SK-N-MC (cell line): ENCODE measurements around the gene DPP10.

Experiments
- DNase-seq: peaks from one replicate; pipeline ENCODE4 v3.0.0-alpha.2; 2011; ENCODE audit warnings: low read depth, low spot score
- H3K27ac ChIP-seq: fragments of 200-600 bp; sonication (generic); 2 replicates; pipeline ENCODE4 v1.5.1; 2016; ENCODE audit warnings: mixed run types
- H3K36me3 ChIP-seq: fragments of 200-600 bp; sonication (generic); 2 replicates; pipeline ENCODE4 v1.6.1; 2017; ENCODE audit warnings: antibody characterized with exemption, low read length, mixed read lengths; ENCODE audit not compliant: insufficient read depth
- H3K4me3 ChIP-seq: fragments of 200-600 bp; sonication (generic); 2 replicates; pipeline ENCODE4 v1.5.1; 2016
- H3K9ac ChIP-seq: fragments of 200-600 bp; sonication (generic); 2 replicates; pipeline ENCODE4 v1.8.0; 2017; ENCODE audit warnings: mixed run types, mixed read lengths; ENCODE audit not compliant: insufficient read length
- H3K9me3 ChIP-seq: fragments of 200-600 bp; sonication (generic); 2 replicates; pipeline ENCODE4 v1.6.1; 2017; ENCODE audit warnings: low read depth, mild to moderate bottlenecking, antibody characterized with exemption, low read length, moderate library complexity, mixed read lengths
- EZH2 ChIP-seq: fragments of 200-600 bp; sonication (generic); IDR thresholded peaks from one replicate; pipeline ENCODE4 v1.6.1; 2017; ENCODE audit warnings: antibody characterized with exemption
- FOXP2 ChIP-seq: optimal IDR thresholded peaks from 2 replicates; pipeline ENCODE3; 2011; ENCODE audit warnings: mild to moderate bottlenecking, moderate library complexity; ENCODE audit not compliant: insufficient read depth; ENCODE audit errors: extremely low read length, control extremely low read depth
- POLR2AphosphoS5 ChIP-seq: IDR thresholded peaks from 2 replicates; pipeline ENCODE4 v1.6.1; 2012; ENCODE audit warnings: mild to moderate bottlenecking, low read depth, low read length, borderline replicate concordance

DPP10 gene

DNA sequence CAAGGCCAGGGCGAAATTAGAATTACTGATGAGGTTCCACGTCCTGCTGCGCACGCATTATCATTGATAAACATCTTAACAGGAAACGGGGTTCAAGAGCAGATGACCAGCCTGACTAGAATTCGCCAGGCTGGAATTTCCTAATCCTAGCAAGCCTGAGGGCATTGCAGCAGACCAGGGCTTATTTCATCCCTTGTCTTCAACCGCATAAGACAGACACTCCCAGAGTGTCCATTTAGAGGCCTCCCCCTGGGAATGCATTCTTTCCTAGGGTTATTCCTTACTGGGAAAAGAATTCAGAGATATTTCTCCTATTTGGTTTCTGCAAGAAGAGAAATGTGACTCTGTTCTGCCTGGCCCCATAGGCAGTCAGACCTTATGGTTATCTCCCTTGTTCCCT is 486.8 kb downstream of the DPP10 start:
- Histone ChIP-seq H3K4me3 (no peak overlapping the region), H3K27ac (no peak overlapping the region), H3K36me3 (no peaks in the 10 kb centered on the region), H3K9ac (no peak overlapping the region), H3K9me3 (no peaks in the 10 kb centered on the region)
- no peak for TF ChIP-seq EZH2
- no peak for TF ChIP-seq POLR2AphosphoS5
- no peak for TF ChIP-seq FOXP2
- DNase-seq: no peak

DNA sequence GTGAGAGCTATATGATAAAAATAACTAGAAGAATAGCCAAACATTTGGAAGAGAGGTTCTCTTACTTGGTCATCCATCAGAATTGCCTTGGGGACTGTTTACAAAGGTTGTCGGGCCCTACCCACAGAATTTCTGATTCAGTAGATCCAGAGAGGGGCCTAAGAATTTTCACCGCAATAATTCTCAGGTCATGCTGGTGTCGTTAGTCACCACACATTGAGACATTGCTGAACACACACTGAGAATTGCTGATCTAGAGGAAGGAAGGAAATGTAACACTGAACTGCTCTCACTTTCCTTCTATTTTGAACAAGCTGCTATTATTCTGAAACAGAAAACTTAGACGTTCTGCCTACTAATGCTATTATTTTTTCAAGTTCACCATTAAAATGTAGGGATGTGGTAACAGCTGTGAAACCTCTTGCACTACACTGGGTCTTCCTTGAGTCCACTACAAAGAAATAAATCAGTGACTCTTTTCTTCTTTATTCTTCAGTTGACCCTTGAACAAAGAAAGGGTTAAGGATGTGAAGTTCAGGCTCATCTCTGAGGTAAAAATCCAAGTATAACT is 491.3 kb downstream of the DPP10 start:
- no peak overlapping the region for H3K27ac ChIP-seq
- no peaks in the 10 kb centered on the region for H3K9me3 ChIP-seq
- no peak overlapping the region for H3K9ac ChIP-seq
- TF ChIP-seq EZH2 (no peak), FOXP2 (no peak), POLR2AphosphoS5 (no peak)
- DNase-seq: no peak
- no peak overlapping the region for H3K4me3 ChIP-seq
- H3K36me3 ChIP-seq: no peaks in the 10 kb centered on the region

DNA sequence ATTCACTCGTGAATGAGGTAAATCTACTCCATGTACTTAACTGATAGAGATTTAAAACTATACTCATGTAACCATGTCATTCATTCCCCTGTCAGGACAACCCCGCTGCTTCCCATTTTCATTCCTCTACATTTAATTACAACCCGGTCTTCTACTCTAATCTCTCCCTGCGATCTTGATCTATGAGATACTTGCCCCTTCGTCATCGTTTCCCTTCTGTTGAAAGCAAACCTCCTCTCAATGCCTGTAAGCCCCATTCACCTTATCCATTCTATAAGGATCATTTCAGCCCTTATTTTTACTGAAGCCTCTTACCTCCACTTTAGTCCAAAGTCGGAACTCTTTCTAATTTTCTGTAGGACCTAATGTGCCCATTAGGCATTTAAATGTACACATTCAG is 492.6 kb downstream of the DPP10 start:
- Histone ChIP-seq H3K9me3 (no peaks in the 10 kb centered on the region), H3K27ac (no peak overlapping the region), H3K4me3 (no peak overlapping the region), H3K9ac (no peak overlapping the region), H3K36me3 (no peaks in the 10 kb centered on the region)
- TF ChIP-seq EZH2 (no peak), FOXP2 (no peak), POLR2AphosphoS5 (no peak)
- no peak for DNase-seq

DNA sequence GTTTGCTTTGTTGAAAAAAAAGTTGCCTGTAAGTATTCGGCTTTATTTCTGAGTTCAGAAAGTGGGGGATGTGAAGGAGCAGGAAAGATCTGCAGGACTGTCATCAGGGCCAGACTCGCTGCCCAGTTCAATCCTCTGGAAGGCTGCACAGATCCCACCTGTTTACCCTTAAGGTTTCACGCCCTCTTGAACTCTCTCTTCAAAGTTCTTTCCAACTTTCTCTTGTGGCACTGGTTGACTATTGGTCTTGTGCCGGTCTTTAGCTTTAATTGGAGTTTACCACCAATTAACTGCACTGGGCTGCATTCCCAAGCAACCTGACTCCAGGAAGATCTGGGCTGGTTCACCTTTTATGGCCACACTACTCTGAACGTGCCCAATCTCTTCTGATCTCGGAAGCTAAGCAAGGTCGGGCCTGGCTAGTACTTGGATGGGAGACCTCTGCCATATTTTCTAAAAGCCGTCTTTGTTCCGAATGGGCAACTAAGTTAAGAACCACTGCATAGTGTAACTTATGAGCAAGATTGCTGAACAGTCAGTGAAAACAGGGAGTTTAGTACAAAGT is 495.0 kb downstream of the DPP10 start:
- no peak for DNase-seq
- Histone ChIP-seq H3K9me3 (no peaks in the 10 kb centered on the region), H3K9ac (no peak overlapping the region), H3K36me3 (no peaks in the 10 kb centered on the region), H3K4me3 (no peak overlapping the region), H3K27ac (no peak overlapping the region)
- TF ChIP-seq EZH2: no peak
- no peak for TF ChIP-seq POLR2AphosphoS5
- TF ChIP-seq FOXP2: no peak

DNA sequence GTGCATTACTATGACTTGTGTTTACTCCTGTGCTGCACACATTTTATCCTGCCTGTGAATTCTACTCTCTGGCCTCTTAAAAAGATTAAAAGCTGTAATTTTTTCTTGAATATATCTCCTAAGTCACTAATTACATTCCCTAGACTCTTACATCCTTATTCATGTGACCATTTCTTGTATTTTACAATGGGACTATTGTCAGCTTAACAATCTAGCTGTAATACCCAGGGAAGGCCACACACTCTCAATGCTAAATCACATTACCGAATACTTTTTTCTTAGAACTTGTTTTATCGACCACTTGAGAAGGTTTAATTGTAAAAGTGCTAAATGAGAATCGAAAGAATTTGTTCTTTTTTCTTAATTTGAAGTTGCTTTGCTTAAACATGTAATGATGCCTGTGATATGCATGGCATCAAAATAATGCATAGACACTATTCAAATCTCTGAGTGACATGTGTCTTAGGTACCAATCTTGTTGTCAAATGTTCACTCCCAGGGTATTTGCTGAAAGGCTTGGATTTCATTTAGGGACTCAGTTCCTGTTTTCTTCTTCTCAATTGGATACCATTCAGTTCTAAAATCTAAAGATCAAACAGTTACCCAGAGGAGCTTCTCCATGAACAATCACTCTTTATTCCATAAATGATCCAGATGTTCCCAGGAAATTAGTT is 498.5 kb downstream of the DPP10 start:
- Histone ChIP-seq H3K9me3 (no peaks in the 10 kb centered on the region), H3K4me3 (no peak overlapping the region), H3K36me3 (no peaks in the 10 kb centered on the region), H3K9ac (no peak overlapping the region), H3K27ac (no peak overlapping the region)
- TF ChIP-seq EZH2: no peak
- TF ChIP-seq FOXP2: no peak
- no peak for TF ChIP-seq POLR2AphosphoS5
- DNase-seq: no peak

DNA sequence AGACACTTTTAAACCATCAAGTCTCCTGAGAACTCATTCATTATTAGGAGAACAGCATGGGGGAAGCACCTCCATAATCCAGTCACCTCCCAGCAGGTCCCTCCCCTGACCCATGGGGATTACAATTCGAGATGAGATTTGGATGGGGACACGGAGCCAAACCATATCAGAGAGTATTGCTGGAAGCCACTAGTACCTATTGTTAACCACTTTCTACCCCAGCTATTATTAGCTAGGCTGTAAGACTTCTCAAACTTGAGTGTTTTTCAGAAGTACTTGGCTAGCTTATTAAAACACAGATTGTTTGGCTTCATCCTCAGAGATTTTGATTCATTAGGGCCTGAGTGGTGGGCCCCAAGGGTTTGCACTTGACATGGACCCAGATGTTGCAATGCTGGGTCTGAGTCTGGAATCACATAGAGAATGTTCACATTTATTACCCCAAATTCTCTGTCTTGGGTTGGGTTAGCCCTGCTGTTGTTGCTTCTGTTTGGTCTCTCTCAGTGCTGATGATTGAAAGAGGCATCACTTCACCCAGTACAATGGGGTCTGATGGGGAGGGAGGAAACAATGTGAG is 506.9 kb downstream of the DPP10 start:
- TF ChIP-seq FOXP2 (no peak), POLR2AphosphoS5 (no peak), EZH2 (no peak)
- H3K9ac ChIP-seq: no peak overlapping the region
- H3K27ac ChIP-seq: no peak overlapping the region
- no peaks in the 10 kb centered on the region for H3K9me3 ChIP-seq
- H3K36me3 ChIP-seq: no peaks in the 10 kb centered on the region
- DNase-seq: no peak
- no peak overlapping the region for H3K4me3 ChIP-seq

DNA sequence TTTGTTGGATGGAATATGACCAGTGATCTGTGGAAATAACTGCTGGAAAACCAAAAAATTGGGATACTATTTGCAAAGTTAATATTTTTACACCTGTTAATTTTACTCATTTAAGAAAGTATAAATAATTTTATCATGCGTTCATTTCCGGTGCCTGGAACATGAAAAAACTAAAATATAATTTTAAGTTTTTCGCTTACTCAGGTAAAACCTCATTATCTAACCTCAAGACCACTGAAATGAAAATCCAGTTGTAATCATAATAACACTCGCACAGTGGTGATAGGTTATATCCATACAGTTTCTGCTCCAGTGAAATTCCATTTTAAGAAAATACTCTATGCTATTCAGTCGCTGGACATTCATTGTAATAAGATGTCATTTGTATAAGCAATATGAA is 517.9 kb downstream of the DPP10 start:
- H3K9ac ChIP-seq: no peak overlapping the region
- no peak for DNase-seq
- no peaks in the 10 kb centered on the region for H3K9me3 ChIP-seq
- H3K4me3 ChIP-seq: no peak overlapping the region
- TF ChIP-seq POLR2AphosphoS5: no peak
- no peak for TF ChIP-seq EZH2
- no peak for TF ChIP-seq FOXP2
- no peak overlapping the region for H3K27ac ChIP-seq
- H3K36me3 ChIP-seq: no peaks in the 10 kb centered on the region

DNA sequence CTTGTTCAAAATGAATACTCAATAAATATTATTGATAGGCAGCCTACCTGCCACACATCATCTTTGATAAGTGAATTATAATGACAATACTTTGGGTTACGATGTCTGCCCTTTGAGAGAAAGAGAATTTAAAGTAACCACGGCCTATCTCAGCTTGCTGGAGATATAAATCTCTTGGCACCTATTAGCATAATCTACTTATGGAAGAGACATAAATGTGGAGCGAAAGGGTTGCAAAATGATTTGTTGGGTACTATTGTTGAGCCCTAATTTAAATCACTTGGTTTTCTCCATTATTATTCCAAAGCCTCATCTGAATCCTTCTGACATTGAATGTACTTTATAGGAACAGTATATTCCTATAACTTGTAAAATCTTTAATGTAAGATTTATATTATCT is 520.1 kb downstream of the DPP10 start:
- Histone ChIP-seq H3K9ac (no peak overlapping the region), H3K4me3 (no peak overlapping the region), H3K27ac (no peak overlapping the region), H3K36me3 (no peaks in the 10 kb centered on the region), H3K9me3 (no peaks in the 10 kb centered on the region)
- no peak for DNase-seq
- no peak for TF ChIP-seq EZH2
- TF ChIP-seq FOXP2: no peak
- no peak for TF ChIP-seq POLR2AphosphoS5
